H9 (cell line): Measurements from ENCODE around the gene PIGL. TPM values are rescaled to one million over a fixed set of nuclear protein-coding genes. Genes with fewer than 3 reads are reported as not detected.
"Not testable (repeated sequence)": the region's sequence is repeated elsewhere in the genome, so short reads cannot be mapped to it uniquely, and the experiment has no call there.

Experiments used
- DNase-seq: peaks from one replicate; pipeline ENCODE4 v3.0.0-alpha.2; 2017
- H2AFZ ChIP-seq: one replicate; pipeline ENCODE4 v1.6.1; 2013; ENCODE audit warnings: mild to moderate bottlenecking, low read length, control low read depth, moderate library complexity
- H2AK5ac ChIP-seq: 2 replicates; pipeline ENCODE4 v1.6.1; 2013; ENCODE audit warnings: low read length, control low read depth, mixed read lengths; ENCODE audit not compliant: insufficient read length
- H2BK120ac ChIP-seq: one replicate; pipeline ENCODE4 v1.6.1; 2013; ENCODE audit warnings: low read depth, mild to moderate bottlenecking, low read length, control low read depth, inconsistent platforms; ENCODE audit not compliant: poor library complexity, severe bottlenecking
- H2BK12ac ChIP-seq: 2 replicates; pipeline ENCODE4 v1.6.1; 2013; ENCODE audit warnings: low read length, control low read depth, mixed read lengths, low read depth; ENCODE audit not compliant: insufficient read length
- H2BK15ac ChIP-seq: 2 replicates; pipeline ENCODE4 v1.6.1; 2013; ENCODE audit warnings: low read depth, low read length, control low read depth
- H2BK20ac ChIP-seq: one replicate; pipeline ENCODE4 v1.6.1; 2013; ENCODE audit warnings: low read depth, mild to moderate bottlenecking, low read length, control low read depth, inconsistent platforms; ENCODE audit not compliant: poor library complexity, severe bottlenecking
- H2BK5ac ChIP-seq: 2 replicates; pipeline ENCODE4 v1.6.1; 2013; ENCODE audit warnings: low read length, control low read depth, mixed read lengths; ENCODE audit not compliant: insufficient read length
- H3K14ac ChIP-seq: 2 replicates; pipeline ENCODE4 v1.6.1; 2013; ENCODE audit warnings: low read length, control low read depth; ENCODE audit not compliant: insufficient read depth
- H3K18ac ChIP-seq: 2 replicates; pipeline ENCODE4 v1.6.1; 2013; ENCODE audit warnings: low read depth, mild to moderate bottlenecking, mixed read lengths, low read length, control low read depth; ENCODE audit not compliant: insufficient read length
- H3K23ac ChIP-seq: 2 replicates; pipeline ENCODE4 v1.6.1; 2013; ENCODE audit warnings: low read length, control low read depth, mixed read lengths, low read depth; ENCODE audit not compliant: insufficient read length
- H3K23me2 ChIP-seq: 2 replicates; pipeline ENCODE4 v1.6.1; 2013; ENCODE audit warnings: low read depth, mild to moderate bottlenecking, mixed read lengths, low read length, control low read depth; ENCODE audit not compliant: insufficient read length, poor library complexity, severe bottlenecking
- H3K27ac ChIP-seq: 2 replicates; pipeline ENCODE4 v1.5.1; 2013; ENCODE audit warnings: low read length, control low read depth, mixed read lengths, low read depth; ENCODE audit not compliant: insufficient read length
- H3K27me3 ChIP-seq: 2 replicates; pipeline ENCODE4 v1.6.1; 2013; ENCODE audit warnings: low read length, control low read depth, inconsistent platforms; ENCODE audit not compliant: insufficient read depth
- H3K4ac ChIP-seq: 2 replicates; pipeline ENCODE4 v1.6.1; 2013; ENCODE audit warnings: low read depth, mild to moderate bottlenecking, control low read depth, inconsistent platforms, low read length, moderate library complexity
- H3K4me1 ChIP-seq: 2 replicates; pipeline ENCODE4 v1.6.1; 2013; ENCODE audit warnings: low read length, control low read depth, inconsistent platforms; ENCODE audit not compliant: insufficient read depth
- H3K4me2 ChIP-seq: 2 replicates; pipeline ENCODE4 v1.6.1; 2013; ENCODE audit warnings: low read length, control low read depth, mixed read lengths; ENCODE audit not compliant: insufficient read length, insufficient read depth
- H3K56ac ChIP-seq: 2 replicates; pipeline ENCODE4 v1.6.1; 2013; ENCODE audit warnings: low read depth, mild to moderate bottlenecking, mixed read lengths, low read length, control low read depth; ENCODE audit not compliant: insufficient read length
- H3K79me1 ChIP-seq: 2 replicates; pipeline ENCODE4 v1.6.1; 2013; ENCODE audit warnings: low read depth, mild to moderate bottlenecking, moderate library complexity, low read length, control low read depth, inconsistent platforms; ENCODE audit not compliant: insufficient read depth, poor library complexity, severe bottlenecking
- H3K79me2 ChIP-seq: 2 replicates; pipeline ENCODE4 v1.6.1; 2013; ENCODE audit warnings: low read length, control low read depth, inconsistent platforms; ENCODE audit not compliant: insufficient read depth
- H3K9ac ChIP-seq: 2 replicates; pipeline ENCODE4 v1.6.1; 2013; ENCODE audit warnings: low read length, control low read depth, mixed read lengths; ENCODE audit not compliant: insufficient read length; ENCODE audit errors: extremely low read depth
- H3K9me3 ChIP-seq: one replicate; pipeline ENCODE4 v1.6.1; 2013; ENCODE audit warnings: low read depth, low read length, inconsistent platforms; ENCODE audit not compliant: control insufficient read depth
- H3T11ph ChIP-seq: one replicate; pipeline ENCODE4 v1.6.1; 2013; ENCODE audit warnings: mild to moderate bottlenecking, low read length, control low read depth, inconsistent platforms
- H4K20me1 ChIP-seq: one replicate; pipeline ENCODE4 v1.6.1; 2013; ENCODE audit not compliant: control insufficient read depth, insufficient read length, insufficient read depth
- H4K5ac ChIP-seq: 2 replicates; pipeline ENCODE4 v1.6.1; 2013; ENCODE audit warnings: low read depth, mild to moderate bottlenecking, mixed read lengths, low read length, control low read depth; ENCODE audit not compliant: insufficient read length
- H4K8ac ChIP-seq: replicated peaks from 2 replicates; pipeline ENCODE4 v1.6.1; 2013; ENCODE audit warnings: low read length, control low read depth, mixed read lengths, low read depth; ENCODE audit not compliant: insufficient read length
- H4K91ac ChIP-seq: 2 replicates; pipeline ENCODE4 v1.6.1; 2013; ENCODE audit warnings: low read depth, mild to moderate bottlenecking, moderate library complexity, mixed read lengths, low read length, control low read depth; ENCODE audit not compliant: insufficient read length
- H3K27ac Mint-ChIP-seq, 3 experiments: 2 replicates in 2 of 3; 3 replicates in 1 of 3; pipeline ENCODE4 v1.8.0; 2020 to 2021; ENCODE audit warnings: mixed read lengths in 3 of 3, mild to moderate bottlenecking in 1 of 3, moderate library complexity in 1 of 3
- H3K27me3 Mint-ChIP-seq: 2 replicates; pipeline ENCODE4 v1.8.0; 2021; ENCODE audit warnings: low read depth, mild to moderate bottlenecking, moderate library complexity, mixed read lengths
- H3K36me3 Mint-ChIP-seq, 3 experiments: 2 replicates in 2 of 3; 3 replicates in 1 of 3; pipeline ENCODE4 v1.8.0; 2020 to 2021; ENCODE audit warnings: low read depth in 3 of 3, mixed read lengths in 3 of 3; ENCODE audit not compliant: insufficient read depth in 1 of 3
- H3K4me1 Mint-ChIP-seq, 2 experiments: 2 replicates each; pipeline ENCODE4 v1.8.0; 2020; ENCODE audit warnings: mixed read lengths in 2 of 2
- H3K4me3 Mint-ChIP-seq, 2 experiments: 2 replicates in 1 of 2; 3 replicates in 1 of 2; pipeline ENCODE4 v1.8.0; 2020 to 2021; ENCODE audit warnings: mild to moderate bottlenecking in 2 of 2, mixed read lengths in 2 of 2, moderate library complexity in 1 of 2
- H3K9me3 Mint-ChIP-seq, 2 experiments: 2 replicates in 1 of 2; 3 replicates in 1 of 2; pipeline ENCODE4 v1.8.0; 2020; ENCODE audit warnings: mild to moderate bottlenecking in 2 of 2, mixed read lengths in 2 of 2, moderate library complexity in 1 of 2
- CTCF ChIP-seq: fragments of 200-600 bp; sonication (generic); conservative IDR thresholded peaks from 3 replicates; pipeline ENCODE4 v1.8.0; 2021; ENCODE audit warnings: antibody characterized with exemption, mild to moderate bottlenecking
- WGBS: extraction: QIAGEN DNeasy Blood & Tissue Kit; methylation state at CpG from one replicate; pipeline ENCODE4 v1.1.7; 2013; ENCODE audit warnings: missing lambda C conversion rate, low lambda C conversion rate, mixed read lengths; ENCODE audit not compliant: insufficient read length; ENCODE audit errors: extremely low coverage; 5-methylcytosine and 5-hydroxymethylcytosine counted together
- total RNA-seq: library from RNA; stranded (reverse); gene quantifications from 2 replicates; pipeline ENCODE4 v1.2.1, GENCODE V29; 2021

The PIGL gene
- total RNA-seq, 1 experiment from 2014 or later: 21.6 TPM

- H3K23me2 ChIP-seq: no peaks in the 10 kb centered on the region
- no peak overlapping the region for H3K9ac ChIP-seq
- no peak overlapping the region for H3K18ac ChIP-seq
- no peak overlapping the region for H3K56ac ChIP-seq
- H3K4me2 ChIP-seq: no peak overlapping the region
- H3K27ac ChIP-seq: no peak overlapping the region
- H3K4ac ChIP-seq: no peak overlapping the region
- peaks cover 15 to 41% (median 40%) of the 10 kb centered on the region in 3 experiments; a peak in 6 of 7 replicates for H3K36me3 Mint-ChIP-seq
- no peak overlapping the region for H2BK15ac ChIP-seq
- H3K27me3 Mint-ChIP-seq: no peaks in the 10 kb centered on the region
- H3K27me3 ChIP-seq: no peaks in the 10 kb centered on the region
- no peaks in the 10 kb centered on the region for H3K4me1 ChIP-seq
- H3K79me2 ChIP-seq: no peaks in the 10 kb centered on the region; the same call in 1 of the 2 replicates
- no peaks in the 10 kb centered on the region for H3K9me3 ChIP-seq
- no CpG with 5 or more reads among the region's 3 CpGs for WGBS
- no peak overlapping the region for H2BK5ac ChIP-seq
- H3K4me1 Mint-ChIP-seq: no peaks in the 10 kb centered on the region
- no peak overlapping the region for H3K23ac ChIP-seq
- no peak overlapping the region for H4K91ac ChIP-seq
- H2AK5ac ChIP-seq: no peak overlapping the region
- no peak overlapping the region for H2AFZ ChIP-seq
- no peak overlapping the region for H3T11ph ChIP-seq
- no peak overlapping the region; a peak in 1 of 7 replicates for H3K27ac Mint-ChIP-seq
- no peaks in the 10 kb centered on the region for H3K79me1 ChIP-seq
- H2BK20ac ChIP-seq: no peak overlapping the region
- H3K14ac ChIP-seq: no peak overlapping the region
- H2BK120ac ChIP-seq: no peak overlapping the region
- no peak overlapping the region for H4K8ac ChIP-seq
- no peaks in the 10 kb centered on the region for H4K20me1 ChIP-seq
- DNase-seq: no peak
- no peak overlapping the region for H4K5ac ChIP-seq
- no peak overlapping the region for H3K4me3 Mint-ChIP-seq
- H2BK12ac ChIP-seq: no peak overlapping the region
- no peaks in the 10 kb centered on the region for H3K9me3 Mint-ChIP-seq
- no peak for TF ChIP-seq CTCF
These were observed 25.4 kb upstream of the PIGL start for GRCh38 chr17:16191604-16192003.

GRCh38 chr17:16194307-16194835 is 22.6 kb upstream of the PIGL start:
- not testable (repeated sequence) for H2BK15ac ChIP-seq, H3K14ac ChIP-seq, H3K9me3 Mint-ChIP-seq, H2AFZ ChIP-seq, H3K4me1 Mint-ChIP-seq, H3K56ac ChIP-seq, H3K9ac ChIP-seq, H2AK5ac ChIP-seq, H3K79me2 ChIP-seq, H2BK5ac ChIP-seq, H3K79me1 ChIP-seq, H3K23ac ChIP-seq, H3K27ac Mint-ChIP-seq, H4K20me1 ChIP-seq, H3K4me2 ChIP-seq, H3T11ph ChIP-seq, H2BK20ac ChIP-seq, H2BK120ac ChIP-seq, H3K9me3 ChIP-seq, H3K4me1 ChIP-seq, H3K27ac ChIP-seq, H2BK12ac ChIP-seq, H3K4me3 Mint-ChIP-seq, H3K27me3 Mint-ChIP-seq, H3K27me3 ChIP-seq, H4K91ac ChIP-seq, H3K18ac ChIP-seq, H4K8ac ChIP-seq, H4K5ac ChIP-seq, H3K23me2 ChIP-seq, H3K4ac ChIP-seq, DNase-seq
- H3K36me3 Mint-ChIP-seq: peaks cover 23 to 51% (median 49%) of the 10 kb centered on the region in 3 experiments; a peak in 6 of 7 replicates
- WGBS: no CpG with 5 or more reads among the region's 2 CpGs
